ENCODE data around the gene HK1. TPM values are rescaled to one million over a fixed set of nuclear protein-coding genes. Genes with fewer than 3 reads are reported as not detected.

Gene HK1
- total RNA-seq, 4 donors from 2014 or later, result 130 to 189 (median 142) TPM

DNA sequence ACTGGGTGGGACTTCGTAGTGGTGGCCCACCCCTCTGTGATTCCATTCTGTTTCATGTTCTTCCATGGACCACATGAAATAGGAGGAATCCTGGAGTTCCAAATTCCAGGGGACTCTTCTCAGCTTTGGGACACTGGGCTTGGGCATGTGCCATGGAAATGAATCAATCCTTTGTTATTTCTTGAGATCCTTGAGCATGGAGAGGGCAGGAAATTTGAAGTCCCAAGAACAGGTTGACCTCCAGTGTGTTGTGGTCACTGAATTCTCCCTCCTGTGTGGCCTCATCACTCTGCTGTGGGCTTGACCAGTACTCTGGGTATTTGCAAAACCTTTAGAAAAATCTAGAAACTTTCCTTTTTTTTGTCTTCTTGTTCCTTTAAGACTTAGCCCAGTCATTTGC lies 115.7 kb downstream of the HK1 start:
- Histone ChIP-seq H3K4me1 (peaks cover 13 to 45% (median 20%) of the 10 kb centered on the region in 3 donors), H3K9me3 (no peaks in the 10 kb centered on the region), H3K27ac (peak overlapping the region in 1 of 4 donors; percentile 87), H3K4me3 (no peak overlapping the region), H3K36me3 (peaks cover 25 to 95% (median 33%) of the 10 kb centered on the region in 3 donors), H3K27me3 (no peaks in the 10 kb centered on the region)
- no peak for DNase-seq
- 73 to 82% methylated on average over 1 of the region's 1 CpG for WGBS, 2 donors
- TF ChIP-seq POLR2A (IDR thresholded peaks at IDR 0.05), result no peak
- TF ChIP-seq, protein P1, sequence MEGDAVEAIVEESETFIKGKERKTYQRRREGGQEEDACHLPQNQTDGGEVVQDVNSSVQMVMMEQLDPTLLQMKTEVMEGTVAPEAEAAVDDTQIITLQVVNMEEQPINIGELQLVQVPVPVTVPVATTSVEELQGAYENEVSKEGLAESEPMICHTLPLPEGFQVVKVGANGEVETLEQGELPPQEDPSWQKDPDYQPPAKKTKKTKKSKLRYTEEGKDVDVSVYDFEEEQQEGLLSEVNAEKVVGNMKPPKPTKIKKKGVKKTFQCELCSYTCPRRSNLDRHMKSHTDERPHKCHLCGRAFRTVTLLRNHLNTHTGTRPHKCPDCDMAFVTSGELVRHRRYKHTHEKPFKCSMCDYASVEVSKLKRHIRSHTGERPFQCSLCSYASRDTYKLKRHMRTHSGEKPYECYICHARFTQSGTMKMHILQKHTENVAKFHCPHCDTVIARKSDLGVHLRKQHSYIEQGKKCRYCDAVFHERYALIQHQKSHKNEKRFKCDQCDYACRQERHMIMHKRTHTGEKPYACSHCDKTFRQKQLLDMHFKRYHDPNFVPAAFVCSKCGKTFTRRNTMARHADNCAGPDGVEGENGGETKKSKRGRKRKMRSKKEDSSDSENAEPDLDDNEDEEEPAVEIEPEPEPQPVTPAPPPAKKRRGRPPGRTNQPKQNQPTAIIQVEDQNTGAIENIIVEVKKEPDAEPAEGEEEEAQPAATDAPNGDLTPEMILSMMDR (IDR thresholded peaks at IDR 0.05), result no peak
- intact Hi-C loops (cut with DNase I), result loop anchor here (5.0 kb wide), 1 partner anchor 157 kb away; no protein-coding TSS in a partner anchor

DNA sequence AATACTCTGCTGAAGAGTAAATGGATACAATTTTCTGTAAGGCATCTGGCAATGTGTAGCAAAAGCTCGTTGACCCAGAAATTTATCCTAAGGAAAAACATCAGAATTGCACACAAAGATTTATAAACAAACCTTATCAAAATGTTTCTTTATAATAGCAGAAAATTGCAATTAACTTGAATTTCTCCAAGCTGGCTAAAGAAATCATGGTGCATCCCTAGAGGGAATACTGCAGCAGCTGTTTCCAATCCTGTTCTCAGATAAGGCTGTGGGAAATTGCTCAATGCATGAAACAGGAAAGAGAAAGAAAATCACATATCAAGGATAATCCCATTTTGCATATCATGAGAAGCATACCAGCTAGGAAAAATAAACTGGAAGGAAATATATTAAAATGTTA lies 119.7 kb downstream of the HK1 start:
- TF ChIP-seq, protein P1 (IDR thresholded peaks at IDR 0.05), result no peak
- no peak for TF ChIP-seq POLR2A (IDR thresholded peaks at IDR 0.05)
- peaks cover 0 to 26% (median 7%) of the 10 kb centered on the region in 3 donors for H3K4me1 ChIP-seq
- intact Hi-C loops (cut with DNase I), result no loop called here
- peaks cover 45 to 100% (median 51%) of the 10 kb centered on the region in 3 donors for H3K36me3 ChIP-seq
- H3K9me3 ChIP-seq, result no peaks in the 10 kb centered on the region
- DNase-seq, result no peak
- no peak overlapping the region for H3K27ac ChIP-seq
- WGBS, 2 donors, result 72 to 89% methylated on average over 1 of the region's 1 CpG
- H3K4me3 ChIP-seq, result no peak overlapping the region
- H3K27me3 ChIP-seq, result no peaks in the 10 kb centered on the region

DNA sequence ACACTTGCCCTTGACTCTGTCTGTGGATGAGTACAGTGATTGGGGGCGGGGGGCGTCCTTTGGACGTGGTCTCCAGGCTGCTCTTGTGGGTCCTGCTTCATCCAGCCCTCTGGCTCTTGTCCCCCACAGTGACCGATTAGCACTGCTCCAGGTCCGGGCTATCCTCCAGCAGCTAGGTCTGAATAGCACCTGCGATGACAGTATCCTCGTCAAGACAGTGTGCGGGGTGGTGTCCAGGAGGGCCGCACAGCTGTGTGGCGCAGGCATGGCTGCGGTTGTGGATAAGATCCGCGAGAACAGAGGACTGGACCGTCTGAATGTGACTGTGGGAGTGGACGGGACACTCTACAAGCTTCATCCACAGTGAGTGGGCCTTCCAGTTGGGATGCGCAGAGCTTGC lies 120.2 kb downstream of the HK1 start:
- intact Hi-C loops (cut with DNase I), result no loop called here
- H3K4me1 ChIP-seq, result peaks cover 0 to 30% (median 8%) of the 10 kb centered on the region in 3 donors
- no peak for DNase-seq
- WGBS, 2 donors, result 85 to 93% methylated on average over 11 to 14 of the region's 16 CpGs
- TF ChIP-seq POLR2A (IDR thresholded peaks at IDR 0.05), result no peak
- TF ChIP-seq, protein P1 (IDR thresholded peaks at IDR 0.05), result no peak
- H3K27me3 ChIP-seq, result no peaks in the 10 kb centered on the region
- peaks cover 45 to 100% (median 46%) of the 10 kb centered on the region in 3 donors for H3K36me3 ChIP-seq
- peak overlapping the region in 1 of 4 donors; percentile 26 for H3K27ac ChIP-seq
- H3K4me3 ChIP-seq, result no peak overlapping the region
- H3K9me3 ChIP-seq, result no peaks in the 10 kb centered on the region

DNA sequence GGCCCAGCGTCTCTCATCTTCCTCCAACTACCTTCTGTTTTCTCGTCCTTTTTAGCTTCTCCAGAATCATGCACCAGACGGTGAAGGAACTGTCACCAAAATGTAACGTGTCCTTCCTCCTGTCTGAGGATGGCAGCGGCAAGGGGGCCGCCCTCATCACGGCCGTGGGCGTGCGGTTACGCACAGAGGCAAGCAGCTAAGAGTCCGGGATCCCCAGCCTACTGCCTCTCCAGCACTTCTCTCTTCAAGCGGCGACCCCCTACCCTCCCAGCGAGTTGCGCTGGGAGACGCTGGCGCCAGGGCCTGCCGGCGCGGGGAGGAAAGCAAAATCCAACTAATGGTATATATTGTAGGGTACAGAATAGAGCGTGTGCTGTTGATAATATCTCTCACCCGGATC lies 122.6 kb downstream of the HK1 start:
- Histone ChIP-seq H3K4me1 (peaks cover 3 to 51% (median 8%) of the 10 kb centered on the region in 3 donors), H3K36me3 (peaks cover 27 to 100% (median 35%) of the 10 kb centered on the region in 3 donors), H3K27ac (no peak overlapping the region), H3K9me3 (no peaks in the 10 kb centered on the region), H3K4me3 (no peak overlapping the region), H3K27me3 (no peaks in the 10 kb centered on the region)
- 92 to 94% methylated on average over 15 to 20 of the region's 23 CpGs for WGBS, 2 donors
- no peak for DNase-seq
- TF ChIP-seq POLR2A (IDR thresholded peaks at IDR 0.05), result no peak
- TF ChIP-seq, protein P1 (IDR thresholded peaks at IDR 0.05), result no peak
- intact Hi-C loops (cut with DNase I), result no loop called here

DNA sequence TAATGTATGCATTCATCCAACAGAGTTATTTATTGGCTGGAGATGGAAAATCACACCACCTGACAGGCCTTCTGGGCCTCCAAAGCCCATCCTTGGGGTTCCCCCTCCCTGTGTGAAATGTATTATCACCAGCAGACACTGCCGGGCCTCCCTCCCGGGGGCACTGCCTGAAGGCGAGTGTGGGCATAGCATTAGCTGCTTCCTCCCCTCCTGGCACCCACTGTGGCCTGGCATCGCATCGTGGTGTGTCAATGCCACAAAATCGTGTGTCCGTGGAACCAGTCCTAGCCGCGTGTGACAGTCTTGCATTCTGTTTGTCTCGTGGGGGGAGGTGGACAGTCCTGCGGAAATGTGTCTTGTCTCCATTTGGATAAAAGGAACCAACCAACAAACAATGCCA lies 123.1 kb downstream of the HK1 start:
- H3K36me3 ChIP-seq, result peaks cover 27 to 95% (median 35%) of the 10 kb centered on the region in 3 donors
- no peak for DNase-seq
- H3K27ac ChIP-seq, result no peak overlapping the region
- no peaks in the 10 kb centered on the region for H3K27me3 ChIP-seq
- no peaks in the 10 kb centered on the region for H3K9me3 ChIP-seq
- peaks cover 8 to 56% (median 11%) of the 10 kb centered on the region in 3 donors for H3K4me1 ChIP-seq
- TF ChIP-seq, protein P1 (IDR thresholded peaks at IDR 0.05), result no peak
- no peak for TF ChIP-seq POLR2A (IDR thresholded peaks at IDR 0.05)
- 64 to 77% methylated on average over 5 to 10 of the region's 11 CpGs for WGBS, 2 donors
- intact Hi-C loops (cut with DNase I), result no loop called here
- H3K4me3 ChIP-seq, result no peak overlapping the region
